HG02571 (cell line): ENCODE results near the gene C10orf67.

Source experiments
- ATAC-seq: cut with Tn5 transposase; IDR thresholded peaks from one replicate; pipeline ENCODE4 v1.9.1; 2021; ENCODE audit warnings: mild to moderate bottlenecking, moderate library complexity; ENCODE audit not compliant: unreplicated experiment

The C10orf67 gene

DNA sequence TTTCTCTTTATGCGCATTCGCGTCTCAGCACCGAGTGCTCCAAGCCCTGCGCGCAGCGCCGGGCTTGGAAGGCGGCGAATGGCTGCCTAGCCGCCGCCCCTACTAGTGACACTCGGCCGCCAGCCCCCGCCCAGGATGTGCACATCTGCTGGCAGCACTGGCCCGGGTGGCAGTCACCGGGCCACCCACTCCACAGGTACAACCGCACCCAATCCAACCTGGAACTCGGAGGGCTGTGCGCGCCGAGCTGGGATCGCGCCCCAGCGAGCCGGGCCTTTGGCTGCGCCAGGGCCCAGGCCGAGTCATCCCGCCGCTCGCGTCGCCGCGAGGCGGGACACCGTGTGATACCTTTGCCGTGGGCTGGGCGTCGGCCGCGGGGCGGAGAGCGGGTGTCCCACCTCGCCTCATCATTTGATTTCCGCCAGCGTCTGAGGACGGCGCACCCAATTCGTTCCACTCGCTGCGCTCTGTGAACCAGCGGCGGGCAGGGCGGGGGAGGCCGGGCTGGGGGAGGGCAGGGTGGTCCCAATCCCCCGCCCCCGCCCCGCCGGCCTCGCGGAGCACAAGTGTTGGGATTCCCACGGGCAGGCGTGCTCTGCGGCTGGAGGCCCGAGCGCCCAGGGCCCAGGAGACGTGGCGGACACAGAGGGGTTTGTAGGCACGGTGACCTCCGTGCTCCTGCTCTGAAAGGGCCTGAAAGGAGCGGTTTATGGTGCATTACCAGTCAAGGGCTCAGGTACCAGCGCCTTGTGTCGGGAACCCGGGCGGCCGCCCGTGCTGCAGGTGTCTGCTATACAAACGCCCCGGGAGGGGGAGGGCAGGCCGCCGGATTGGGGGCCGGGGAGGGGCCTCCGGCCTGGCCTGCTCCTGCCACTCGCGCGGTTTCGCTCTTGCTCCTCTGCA, 170.3 kb downstream of the C10orf67 start:
- ATAC-seq = no peak

DNA sequence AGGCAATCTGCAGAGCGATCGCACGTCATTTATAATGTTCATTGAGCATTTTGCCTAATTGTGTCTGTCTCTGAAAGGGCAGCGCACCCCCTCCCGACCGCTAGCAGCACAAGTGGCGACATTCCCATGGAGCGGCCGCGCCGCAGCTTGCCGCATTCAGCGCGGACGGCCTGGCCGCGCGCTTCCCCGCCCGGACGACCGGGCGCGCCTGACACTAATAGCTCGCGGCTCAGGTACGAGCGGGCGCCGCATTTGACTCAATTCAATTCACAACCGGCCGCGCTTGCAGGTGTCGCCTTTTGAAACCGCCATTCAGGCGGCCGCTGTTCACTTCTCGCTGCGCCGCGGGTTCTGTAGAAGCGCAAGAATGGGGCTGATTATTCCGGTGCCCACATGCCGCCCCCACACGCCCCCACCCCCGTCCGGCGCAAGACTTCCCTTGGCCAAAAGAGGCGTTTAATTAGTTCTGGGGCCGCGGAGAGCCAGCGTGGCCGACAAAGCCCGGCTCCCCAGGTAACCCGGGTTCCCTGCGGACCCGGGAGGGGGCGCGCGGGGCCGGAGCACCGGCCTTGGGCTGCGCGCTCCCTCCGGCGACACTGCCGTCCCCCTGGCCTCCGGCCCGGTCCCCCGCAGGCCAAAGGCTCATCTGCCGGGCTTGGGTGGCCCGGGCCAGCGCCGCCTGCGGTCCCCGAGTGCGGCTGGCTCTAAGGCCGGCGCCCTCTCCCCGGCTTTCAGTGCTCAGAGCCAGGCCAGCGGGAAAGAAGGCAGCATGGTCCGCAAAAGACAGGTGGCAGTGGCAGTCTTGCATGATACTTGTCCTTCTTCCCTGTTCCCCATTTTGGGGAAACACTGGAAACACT, 171.2 kb downstream of the C10orf67 start:
- no peak for ATAC-seq

DNA sequence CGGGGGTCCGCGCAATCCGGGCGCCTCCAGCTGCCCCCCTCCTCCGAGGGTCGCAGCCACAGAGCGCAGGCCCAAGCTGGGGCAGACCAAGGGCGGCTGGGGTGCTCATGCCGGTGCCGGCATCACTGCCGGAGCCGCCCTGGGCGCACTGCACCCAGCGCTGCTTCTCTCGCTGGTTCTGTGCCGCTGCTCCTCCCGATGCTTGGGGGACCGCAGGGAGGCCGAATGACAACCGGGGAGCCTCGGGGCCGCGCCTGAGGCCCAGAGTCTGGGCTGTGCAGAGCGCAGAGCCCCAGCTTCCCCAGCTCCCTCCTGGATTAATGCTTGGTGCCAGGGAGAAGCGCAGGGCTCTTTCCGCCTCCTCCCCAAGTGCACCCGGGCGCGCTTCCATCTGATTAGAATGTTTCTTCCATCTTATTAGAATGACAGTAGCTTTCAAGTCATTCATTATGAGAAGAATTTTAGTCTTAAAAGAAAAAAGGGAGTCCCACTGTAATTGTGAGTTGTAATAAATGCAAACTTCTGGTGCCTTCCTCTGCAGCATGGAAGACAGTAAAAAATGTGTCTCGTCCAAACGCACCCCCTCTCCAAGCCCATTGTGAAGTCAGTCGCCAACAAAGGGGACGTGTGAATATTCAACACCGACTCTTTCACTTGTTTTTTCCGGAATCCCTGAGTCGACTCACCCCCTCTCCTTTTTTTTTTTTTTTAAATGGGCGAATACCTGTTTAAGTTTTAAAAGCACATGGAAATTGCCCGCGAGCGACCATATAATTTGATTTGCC, 172.0 kb downstream of the C10orf67 start:
- no peak for ATAC-seq

DNA sequence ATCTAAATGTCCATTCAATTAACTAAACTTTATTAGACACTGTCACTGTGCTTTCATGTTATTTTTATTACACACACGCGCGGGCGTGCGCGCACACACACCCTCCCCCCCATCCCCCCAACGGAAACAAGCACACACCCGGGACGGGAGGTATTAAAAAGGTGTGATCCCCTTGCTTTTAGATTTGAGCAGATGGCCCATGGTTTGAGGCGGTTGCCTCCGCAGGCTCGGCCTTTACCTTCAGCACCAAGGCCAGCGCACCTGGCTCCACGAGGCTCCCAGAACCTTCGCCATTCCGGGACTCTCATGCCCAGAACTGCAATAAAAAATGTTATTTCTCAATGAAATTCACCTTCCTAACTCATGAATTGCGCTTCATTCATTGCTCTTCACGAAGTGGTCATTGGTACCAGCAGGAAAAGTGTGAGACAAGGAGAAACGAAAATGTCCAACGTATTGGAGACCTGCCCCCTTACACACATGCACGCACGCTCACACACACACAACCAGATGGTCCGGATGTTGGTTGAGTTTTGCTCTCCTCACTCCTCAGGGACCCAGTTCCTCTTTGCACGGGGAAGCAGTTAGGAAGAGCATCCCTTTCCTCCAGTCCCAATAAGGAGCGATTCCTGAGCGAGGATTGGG, 173.2 kb downstream of the C10orf67 start:
- ATAC-seq = no peak

DNA sequence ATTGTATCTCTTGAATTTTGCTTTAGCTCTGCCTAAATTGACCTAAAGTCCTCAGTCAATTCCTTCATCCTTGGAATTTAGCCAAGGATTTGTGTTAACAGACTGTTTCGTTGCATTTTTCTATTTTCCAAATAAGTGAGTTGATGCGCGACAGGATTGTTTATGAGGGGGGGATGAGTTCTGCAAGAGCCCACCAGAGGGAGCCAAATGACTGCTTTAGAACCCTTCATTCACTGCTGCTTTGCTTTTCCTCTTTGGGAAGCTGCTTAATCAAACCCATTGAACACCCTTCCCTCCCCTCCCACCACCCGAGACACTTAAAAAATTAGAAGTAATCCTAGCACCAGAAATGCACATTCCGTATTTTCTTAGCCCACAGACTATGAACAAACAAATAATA, 186.2 kb downstream of the C10orf67 start:
- no peak for ATAC-seq

DNA sequence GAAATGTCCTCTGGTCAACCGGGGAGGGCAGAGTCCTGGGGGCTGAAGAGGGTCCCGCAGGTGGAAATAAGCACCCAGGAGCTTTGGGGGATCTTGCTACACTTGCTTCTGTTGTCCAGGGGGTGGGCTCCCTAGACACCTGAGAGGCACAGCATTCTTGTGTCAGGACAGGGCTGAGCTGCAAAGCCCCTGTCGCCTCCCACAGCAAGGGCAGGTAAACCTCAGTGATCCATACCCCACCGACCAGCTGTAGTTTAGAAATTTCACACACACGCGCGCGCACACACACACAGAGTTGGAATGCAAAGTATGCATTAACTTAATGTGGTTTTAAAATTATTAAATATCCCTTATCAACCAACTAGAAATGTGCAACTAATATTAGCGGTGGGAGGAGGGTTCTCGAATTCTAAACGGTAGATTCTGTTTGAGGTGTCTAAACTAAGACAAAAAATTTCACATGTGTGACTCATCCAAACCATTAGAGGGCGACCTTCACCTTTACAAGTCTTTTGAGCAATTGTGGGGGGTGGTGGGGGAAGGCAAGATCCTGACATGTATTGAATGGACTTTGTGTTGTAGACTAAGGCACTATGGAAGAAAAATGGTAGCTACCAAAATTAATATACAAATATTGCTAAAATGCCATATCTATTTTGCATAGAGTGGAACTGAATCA, 186.8 kb downstream of the C10orf67 start:
- ATAC-seq = peak; percentile 59

DNA sequence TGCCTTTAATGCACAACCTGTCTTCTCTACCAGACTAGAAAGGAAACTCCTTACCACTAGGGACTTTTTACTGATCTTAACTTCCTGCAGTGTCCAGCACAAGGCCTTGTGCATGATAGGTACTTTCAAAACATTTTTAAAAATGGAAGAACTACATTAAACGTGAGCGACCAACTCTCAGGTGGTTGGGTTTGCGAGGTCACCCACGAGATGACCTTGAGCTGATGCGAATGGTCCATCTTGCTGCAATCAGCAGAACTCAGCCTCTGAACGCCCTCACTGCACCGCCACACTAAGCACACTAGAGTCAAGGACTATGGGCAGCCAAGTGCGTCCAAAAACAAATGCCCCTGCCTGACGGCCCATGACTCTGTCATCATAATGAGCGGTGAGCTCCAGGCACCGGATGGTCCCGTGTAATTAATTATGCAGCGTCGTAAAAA, 187.3 kb downstream of the C10orf67 start:
- ATAC-seq = no peak

DNA sequence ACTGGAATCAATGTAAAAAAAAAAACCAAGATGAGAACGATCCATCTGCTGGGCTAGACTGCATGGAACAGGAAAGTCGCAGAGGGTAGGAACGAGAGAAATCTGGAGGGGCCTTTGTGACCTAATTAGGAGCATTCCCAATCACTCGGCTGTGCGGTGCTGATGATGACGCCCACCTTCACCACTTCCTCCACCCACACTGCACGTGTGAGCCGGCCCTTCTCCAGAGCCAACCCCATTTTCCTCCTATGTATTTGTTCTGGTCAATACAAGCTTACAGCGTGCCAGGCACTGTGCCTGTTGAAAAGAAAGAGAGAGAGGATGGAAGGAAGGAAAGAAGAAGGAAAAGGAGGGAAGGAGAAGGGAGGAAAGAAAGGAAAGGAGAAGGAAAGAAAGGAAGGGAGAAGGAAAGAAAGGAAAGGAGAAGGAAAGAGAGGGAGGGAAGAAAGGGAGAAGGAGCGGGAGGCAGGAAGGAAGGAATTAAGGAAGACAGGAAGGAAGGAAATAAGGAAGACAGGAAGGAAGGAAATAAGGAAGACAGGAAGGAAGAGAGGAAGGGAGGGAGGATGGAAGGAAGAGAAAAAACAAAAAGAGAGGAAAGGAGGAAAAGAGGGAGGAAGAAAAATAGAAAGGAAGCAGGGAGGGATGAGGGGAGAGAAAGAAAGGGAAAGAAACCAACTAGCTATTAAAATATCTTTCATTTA, 188.0 kb downstream of the C10orf67 start:
- no peak for ATAC-seq

DNA sequence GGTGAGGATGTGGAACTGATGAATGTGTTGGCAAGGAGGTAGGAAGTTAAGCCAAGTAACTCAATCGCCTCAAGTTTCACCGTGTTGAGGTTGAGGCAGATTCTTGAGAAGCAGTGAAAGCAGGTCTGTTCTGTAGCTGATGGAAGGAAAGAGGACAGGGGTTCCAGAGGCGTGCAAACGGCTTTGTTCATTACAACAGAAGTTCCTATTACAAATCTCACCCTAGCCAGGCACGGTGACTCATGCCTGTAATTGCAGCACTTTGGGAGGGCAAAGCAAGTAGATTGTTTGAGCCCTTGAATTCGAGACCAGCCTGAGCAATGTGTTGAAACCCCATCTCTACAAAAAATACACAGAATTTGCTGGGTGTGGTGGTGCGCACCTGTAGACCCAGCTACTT, 189.4 kb downstream of the C10orf67 start:
- no peak for ATAC-seq
